GOT3 (cell line): ENCODE results near the gene CD83.

Experiments used
- DNase-seq: peaks from one replicate; lab custom pipeline; 2025; ENCODE audit warnings: mixed read lengths; lab: John Stamatoyannopoulos, UW

CD83 gene

GRCh38 chr6:14126191-14126590, 8.6 kb downstream of the CD83 start:
- DNase-seq: no peak

- no peak for DNase-seq
These were observed 10.0 kb downstream of the CD83 start for GRCh38 chr6:14127611-14128010.

- DNase-seq: no peak
These were observed 10.4 kb downstream of the CD83 start for GRCh38 chr6:14128012-14128411.

GRCh38 chr6:14128746-14129145, 11.2 kb downstream of the CD83 start:
- DNase-seq: no peak

- DNase-seq: no peak
These were observed 12.0 kb downstream of the CD83 start for GRCh38 chr6:14129575-14129974.

- DNase-seq: no peak
These were observed 13.0 kb downstream of the CD83 start for GRCh38 chr6:14130435-14131075.

GRCh38 chr6:14131579-14131978, 14.0 kb downstream of the CD83 start:
- no peak for DNase-seq

- DNase-seq: no peak
These were observed 14.8 kb downstream of the CD83 start for GRCh38 chr6:14132244-14132920.

- no peak for DNase-seq
These were observed 15.3 kb downstream of the CD83 start for GRCh38 chr6:14132921-14133275.

- no peak for DNase-seq
These were observed 16.8 kb downstream of the CD83 start for GRCh38 chr6:14134211-14134910.

GRCh38 chr6:14135893-14136539, 18.4 kb downstream of the CD83 start:
- DNase-seq: no peak

- no peak for DNase-seq
These were observed 21.2 kb downstream of the CD83 start for GRCh38 chr6:14138701-14139215.

GRCh38 chr6:14141351-14142062, 23.9 kb downstream of the CD83 start:
- DNase-seq: no peak

- DNase-seq: no peak
These were observed 24.5 kb downstream of the CD83 start for GRCh38 chr6:14142063-14142450.

- no peak for DNase-seq
These were observed 25.1 kb downstream of the CD83 start for GRCh38 chr6:14142511-14143223.

GRCh38 chr6:14143305-14143704, 25.7 kb downstream of the CD83 start:
- no peak for DNase-seq

GRCh38 chr6:14144678-14145113, 27.1 kb downstream of the CD83 start:
- peak; percentile 11 for DNase-seq

- no peak for DNase-seq
These were observed 29.0 kb downstream of the CD83 start for GRCh38 chr6:14146506-14147096.

- DNase-seq: no peak
These were observed 30.3 kb downstream of the CD83 start for GRCh38 chr6:14147891-14148290.

- DNase-seq: no peak
These were observed 30.9 kb downstream of the CD83 start for GRCh38 chr6:14148471-14148870.
